Right lobe of liver (tissue), 4 donors: Measurements from ENCODE around the gene C1orf185.

ENCODE experiments used
- POLR2A ChIP-seq: fragments of 450-650 bp; IDR thresholded peaks from one replicate; pipeline ENCODE4 v1.6.1; 2017; ENCODE audit warnings: antibody characterized with exemption, mild to moderate bottlenecking
- TF ChIP-seq, protein P1 (sequence below), 4 donors: fragments of 200-600 bp in 3 of 4; fragments of 450-650 bp in 1 of 4; IDR thresholded peaks; one replicate each; pipeline versions ENCODE4 v1.5.1 to v1.8.0; 2016 to 2022; ENCODE audit warnings: antibody characterized with exemption in 4 of 4, mild to moderate bottlenecking in 2 of 4
- donor health status: DM: no; HTN: no; CAD: no.
- donor health status: DM: no; HTN: no; CAD: no.
- donor health status: DM: no; HTN: yes; CAD: no.

DNA sequence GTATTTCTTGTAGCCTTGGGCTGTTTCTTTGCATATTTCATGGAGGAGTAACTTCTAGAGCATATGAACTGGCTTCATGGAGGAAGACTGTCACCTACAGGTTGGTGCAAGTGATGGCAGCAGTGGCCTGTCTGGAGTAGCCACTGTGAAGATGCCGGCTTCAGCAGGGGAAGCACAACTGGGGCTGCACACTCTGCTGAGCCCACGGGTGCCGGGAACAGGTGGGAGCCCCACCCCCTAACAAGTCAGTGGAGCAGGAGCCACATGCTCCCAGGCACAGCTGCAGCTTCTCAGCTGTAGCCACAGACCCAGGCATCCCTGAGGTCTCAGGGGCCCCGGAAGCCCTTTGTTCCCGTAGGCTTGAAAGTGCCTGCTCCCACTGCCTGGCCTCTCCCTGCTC lies 43.2 kb upstream of the C1orf185 start:
- TF ChIP-seq, protein P1, sequence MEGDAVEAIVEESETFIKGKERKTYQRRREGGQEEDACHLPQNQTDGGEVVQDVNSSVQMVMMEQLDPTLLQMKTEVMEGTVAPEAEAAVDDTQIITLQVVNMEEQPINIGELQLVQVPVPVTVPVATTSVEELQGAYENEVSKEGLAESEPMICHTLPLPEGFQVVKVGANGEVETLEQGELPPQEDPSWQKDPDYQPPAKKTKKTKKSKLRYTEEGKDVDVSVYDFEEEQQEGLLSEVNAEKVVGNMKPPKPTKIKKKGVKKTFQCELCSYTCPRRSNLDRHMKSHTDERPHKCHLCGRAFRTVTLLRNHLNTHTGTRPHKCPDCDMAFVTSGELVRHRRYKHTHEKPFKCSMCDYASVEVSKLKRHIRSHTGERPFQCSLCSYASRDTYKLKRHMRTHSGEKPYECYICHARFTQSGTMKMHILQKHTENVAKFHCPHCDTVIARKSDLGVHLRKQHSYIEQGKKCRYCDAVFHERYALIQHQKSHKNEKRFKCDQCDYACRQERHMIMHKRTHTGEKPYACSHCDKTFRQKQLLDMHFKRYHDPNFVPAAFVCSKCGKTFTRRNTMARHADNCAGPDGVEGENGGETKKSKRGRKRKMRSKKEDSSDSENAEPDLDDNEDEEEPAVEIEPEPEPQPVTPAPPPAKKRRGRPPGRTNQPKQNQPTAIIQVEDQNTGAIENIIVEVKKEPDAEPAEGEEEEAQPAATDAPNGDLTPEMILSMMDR (IDR thresholded peaks at IDR 0.05), result peak; percentile 18 to 38 (median 26)
- no peak for TF ChIP-seq POLR2A
